NCI-H187 (cell line): ENCODE data around the gene HIF3A.
"Not testable (repeated sequence)": the region's sequence is repeated elsewhere in the genome, so short reads cannot be mapped to it uniquely, and the experiment has no call there.

Experiments used
- DNase-seq, 2 experiments: peaks; one replicate each; lab custom pipeline; 2025; lab: John Stamatoyannopoulos, UW

HIF3A gene

DNA sequence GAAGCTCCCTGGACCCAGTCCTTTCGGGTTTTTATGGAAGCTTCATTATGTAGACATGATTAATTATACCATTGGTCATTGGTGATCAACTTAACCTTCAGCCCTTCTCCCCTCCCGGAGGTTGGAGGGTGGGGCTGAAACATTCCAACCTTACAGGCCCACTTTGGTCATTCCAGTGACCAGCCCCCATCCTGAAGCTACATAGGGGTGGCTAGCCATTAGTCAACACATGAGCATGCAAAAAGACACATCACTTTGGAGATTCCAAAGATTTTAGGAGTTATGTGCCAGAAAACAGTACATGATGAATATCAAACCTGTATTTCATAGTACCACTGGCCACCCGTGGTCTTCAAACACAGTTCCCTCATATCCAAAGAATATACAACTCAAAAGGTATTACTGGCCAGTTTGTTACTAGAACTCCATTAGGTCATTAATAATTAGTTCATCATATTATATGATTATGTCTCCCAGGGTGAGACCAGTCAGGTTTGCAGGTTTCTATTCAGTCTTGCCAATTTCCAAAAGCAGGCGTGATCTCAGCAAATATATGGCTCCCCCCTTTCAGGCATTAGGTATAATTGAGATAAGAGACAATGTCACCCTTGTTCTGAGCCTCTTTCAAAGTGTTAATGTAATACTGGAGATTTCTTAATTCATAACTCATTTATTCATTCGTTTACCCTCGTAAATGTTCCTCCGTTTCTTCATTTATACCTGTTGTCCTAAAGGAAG lies 61.2 kb downstream of the HIF3A start:
- no peak for DNase-seq

DNA sequence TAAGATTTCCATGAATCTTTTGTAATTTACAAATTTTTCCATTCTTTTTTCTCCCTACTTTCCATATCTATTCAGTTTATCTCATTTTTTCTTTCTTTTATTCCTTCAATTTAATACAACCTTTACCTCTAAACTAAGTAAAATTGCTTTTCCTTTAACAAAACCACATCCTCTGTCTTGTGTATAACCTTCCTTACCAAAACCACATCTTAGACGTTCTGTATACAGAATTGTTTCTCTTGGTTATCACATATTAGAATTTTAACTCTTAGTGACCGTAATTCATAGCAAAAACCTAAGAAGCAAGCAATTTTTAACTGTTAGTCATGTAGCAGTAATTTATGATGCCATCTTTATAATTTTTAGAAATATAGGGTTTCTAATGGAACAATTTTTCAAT lies 65.1 kb downstream of the HIF3A start:
- no peak for DNase-seq

- no peak for DNase-seq
These were observed 67.5 kb downstream of the HIF3A start for GRCh38 chr19:46364359-46364758.

- no peak for DNase-seq
These were observed 68.7 kb downstream of the HIF3A start for GRCh38 chr19:46365561-46365960.

DNA sequence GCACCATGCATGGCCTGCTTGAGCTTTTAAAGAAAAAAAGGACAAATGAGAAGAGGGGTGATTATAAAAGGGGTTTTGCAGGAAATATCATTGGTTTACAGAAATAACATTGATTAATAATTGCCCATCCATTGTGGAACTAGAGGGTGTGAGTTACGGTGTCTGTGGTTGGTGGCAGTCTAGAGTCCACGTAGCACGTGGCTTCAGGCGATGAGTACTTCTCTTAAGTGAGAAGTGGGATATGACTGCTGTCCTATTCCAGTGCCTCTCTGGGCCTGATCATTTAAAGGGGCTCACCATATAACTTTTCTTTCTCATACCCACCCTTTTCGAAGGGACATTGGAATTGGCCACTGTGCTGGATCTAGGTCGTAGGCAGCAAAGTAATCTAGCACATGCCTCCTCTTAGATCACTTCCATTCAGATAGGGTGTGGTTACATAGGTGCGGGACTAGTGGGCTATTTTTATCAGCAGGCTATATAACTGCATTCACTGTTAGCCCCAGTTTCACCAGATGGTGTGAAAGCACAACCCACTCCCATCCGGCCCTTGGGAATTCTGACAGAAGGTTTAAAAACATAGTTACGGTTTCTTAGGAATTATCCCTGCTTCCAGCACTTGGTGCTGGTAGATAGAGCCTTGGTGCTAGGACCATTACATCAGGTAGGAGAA lies 69.9 kb downstream of the HIF3A start:
- DNase-seq, result no peak

GRCh38 chr19:46367426-46367825 lies 70.6 kb downstream of the HIF3A start:
- DNase-seq, result no peak

DNA sequence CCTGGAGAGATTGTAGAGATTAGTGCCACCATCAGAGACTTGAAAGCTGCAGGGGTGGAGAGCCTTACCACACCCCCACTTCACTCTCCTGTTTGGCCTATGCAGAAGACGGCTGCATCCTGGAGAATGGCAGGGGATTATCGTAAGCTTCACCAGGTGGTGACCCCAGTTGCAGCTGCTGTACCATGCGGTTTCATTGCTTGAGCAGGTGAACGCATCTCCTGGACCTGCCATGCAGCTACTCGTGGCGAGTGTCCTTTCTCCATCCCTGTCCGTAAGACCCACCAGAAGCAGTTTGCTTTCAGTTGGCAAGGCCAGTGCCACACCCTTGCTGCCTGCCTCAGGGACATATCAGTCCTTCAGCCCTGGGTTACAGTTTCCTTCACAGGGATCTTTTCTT lies 71.3 kb downstream of the HIF3A start:
- DNase-seq, result peak; percentile 28 to 60

GRCh38 chr19:46369817-46370216 lies 73.0 kb downstream of the HIF3A start:
- DNase-seq, result no peak

- no peak for DNase-seq
These were observed 74.6 kb downstream of the HIF3A start for GRCh38 chr19:46371371-46371901.

GRCh38 chr19:46372901-46373490 lies 76.2 kb downstream of the HIF3A start:
- no peak for DNase-seq

- peak in 1 of 2 experiments; percentile 18 for DNase-seq
These were observed 76.9 kb downstream of the HIF3A start for GRCh38 chr19:46373491-46374359.

DNA sequence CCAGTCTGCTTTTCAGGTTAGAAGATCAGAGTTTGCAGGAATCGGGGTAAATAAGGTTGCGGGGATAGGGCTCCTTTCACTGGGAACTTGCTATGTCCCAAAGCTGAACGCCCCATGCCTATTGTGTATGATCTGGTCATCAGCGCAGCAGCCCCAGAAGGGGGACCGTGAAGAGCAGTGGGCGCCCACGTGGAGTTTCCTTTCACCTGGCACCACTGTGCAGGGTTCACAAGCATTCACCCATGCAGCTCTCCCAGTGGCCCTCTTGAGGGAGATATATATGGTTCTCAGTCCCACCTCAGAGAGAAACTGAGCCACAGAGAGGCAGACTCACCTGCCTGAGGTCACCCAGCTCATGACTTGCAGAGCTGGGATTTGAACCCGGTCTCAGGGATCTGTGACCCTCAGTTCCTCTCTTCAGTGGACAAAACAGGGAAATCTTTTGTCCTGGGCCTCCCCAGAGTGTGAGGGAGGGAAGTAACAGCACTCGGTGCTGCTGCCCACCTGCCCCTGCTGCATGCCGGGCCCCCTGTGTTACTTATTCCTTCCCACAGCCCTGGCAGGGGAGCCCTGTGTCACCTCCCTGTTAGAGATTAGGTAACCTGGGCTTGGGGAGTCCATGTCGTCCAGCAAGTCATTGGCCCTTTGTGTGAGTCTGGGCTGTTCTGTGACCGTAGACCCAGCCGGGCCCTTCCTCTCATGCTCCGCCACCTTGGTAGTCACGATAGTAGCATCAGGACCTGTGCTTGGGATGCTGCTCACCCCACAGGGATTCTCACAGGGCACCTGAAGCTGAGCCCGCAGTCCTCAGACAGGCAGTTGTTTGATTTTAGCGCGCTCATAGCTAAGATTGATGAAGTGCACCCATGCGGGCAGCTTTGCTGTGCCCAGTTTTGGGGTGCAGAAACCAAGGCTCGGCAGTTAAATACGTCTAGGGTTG lies 78.0 kb downstream of the HIF3A start:
- no peak for DNase-seq

DNA sequence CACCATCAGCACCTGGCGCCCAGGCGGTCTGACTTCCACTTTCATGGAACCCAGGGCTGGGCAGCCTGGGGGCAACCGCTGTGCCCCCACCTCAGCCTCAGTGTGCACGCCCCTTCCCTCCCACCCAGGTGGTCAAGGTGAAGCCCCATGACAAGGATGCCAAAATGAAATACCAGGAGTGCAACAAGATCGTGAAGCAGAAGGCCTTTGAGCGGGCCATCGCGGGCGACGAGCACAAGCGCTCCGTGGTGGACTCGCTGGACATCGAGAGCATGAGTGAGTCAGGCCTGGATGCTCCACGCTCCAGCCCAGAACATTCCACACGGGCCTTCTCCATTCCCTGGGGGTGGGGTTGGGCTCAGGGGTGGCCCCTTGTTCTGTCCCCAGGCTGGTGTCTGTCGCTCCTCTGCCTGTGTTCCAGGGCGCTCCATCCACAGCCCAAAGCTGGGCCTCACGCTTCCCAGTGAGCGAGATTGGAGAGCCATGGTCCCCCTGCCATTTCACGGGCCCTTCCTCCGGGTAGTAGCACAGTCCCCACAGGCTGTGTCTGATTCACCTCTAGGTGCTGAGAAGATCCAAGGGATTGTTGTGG lies 78.7 kb downstream of the HIF3A start:
- DNase-seq, result not testable (repeated sequence)

- DNase-seq, result no peak
These were observed 79.7 kb downstream of the HIF3A start for GRCh38 chr19:46376241-46377153.

DNA sequence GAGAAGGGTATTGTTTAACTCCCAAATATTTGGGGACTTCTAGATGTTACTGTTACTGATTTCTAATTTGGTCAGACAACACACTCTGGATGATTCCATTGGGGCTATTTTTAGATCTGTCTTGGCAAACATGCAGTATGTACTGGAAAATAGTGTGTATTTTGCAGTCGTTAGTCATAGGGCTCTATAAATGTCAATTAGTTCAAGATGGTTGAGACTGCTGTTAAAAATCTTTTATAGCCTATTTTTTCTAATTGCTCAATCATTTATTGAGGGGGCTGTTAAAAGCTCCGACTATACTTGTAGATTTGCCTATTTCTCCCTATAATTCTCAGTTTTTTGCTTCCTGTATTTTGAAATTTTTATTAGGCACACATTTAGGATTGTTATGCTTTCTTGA lies 81.4 kb downstream of the HIF3A start:
- DNase-seq, result no peak

GRCh38 chr19:46380690-46381089 lies 83.8 kb downstream of the HIF3A start:
- no peak for DNase-seq

DNA sequence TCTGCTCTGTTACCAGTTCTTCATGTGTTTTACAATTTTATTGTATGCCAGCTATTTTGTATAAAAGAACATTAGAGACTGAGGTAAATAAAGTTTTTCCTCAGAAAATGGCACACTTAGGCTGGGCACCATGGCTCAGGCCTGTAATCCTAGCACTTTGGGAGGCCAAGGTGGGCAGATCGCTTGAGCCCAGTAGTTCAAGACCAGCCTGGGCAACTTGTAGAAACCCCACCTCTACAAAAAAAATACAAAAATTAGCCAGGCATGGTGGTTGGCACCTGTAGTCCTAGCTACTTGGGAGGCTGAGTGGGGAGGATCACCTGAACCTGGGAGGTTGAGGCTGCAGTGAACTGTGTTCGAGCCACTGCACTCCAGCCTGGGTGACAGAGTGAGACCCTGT lies 84.5 kb downstream of the HIF3A start:
- no peak for DNase-seq

GRCh38 chr19:46381756-46382345 lies 85.0 kb downstream of the HIF3A start:
- DNase-seq, result no peak

GRCh38 chr19:46383171-46383815 lies 86.5 kb downstream of the HIF3A start:
- no peak for DNase-seq
